Endodermal cell (in vitro differentiated cells): ENCODE data around the gene COL23A1. TPM values are rescaled to one million over a fixed set of nuclear protein-coding genes. Genes with fewer than 3 reads are reported as not detected.

ENCODE experiments used
- DNase-seq: peaks from one replicate; pipeline ENCODE4 v3.0.0-alpha.2; 2017
- H3K27ac ChIP-seq: 2 replicates; pipeline ENCODE4 v1.5.1; 2013; ENCODE audit warnings: mild to moderate bottlenecking, low read depth, low read length, moderate library complexity
- H3K27me3 ChIP-seq: 2 replicates; pipeline ENCODE4 v1.6.1; 2013; ENCODE audit warnings: mild to moderate bottlenecking, low read length, moderate library complexity; ENCODE audit not compliant: insufficient read depth, control insufficient read depth, poor library complexity, severe bottlenecking
- H3K36me3 ChIP-seq: 2 replicates; pipeline ENCODE4 v1.7.0; 2013; ENCODE audit warnings: mild to moderate bottlenecking, low read length, moderate library complexity; ENCODE audit not compliant: control insufficient read depth, insufficient read depth
- H3K4me1 ChIP-seq: one replicate; pipeline ENCODE4 v1.7.0; 2013; ENCODE audit warnings: low read length; ENCODE audit not compliant: control insufficient read depth, insufficient read depth
- H3K4me3 ChIP-seq: 2 replicates; pipeline ENCODE4 v1.5.1; 2013; ENCODE audit warnings: mild to moderate bottlenecking, low read length, moderate library complexity
- H3K9ac ChIP-seq: 2 replicates; pipeline ENCODE4 v1.6.1; 2013; ENCODE audit warnings: mild to moderate bottlenecking, low read length, moderate library complexity; ENCODE audit not compliant: poor library complexity, severe bottlenecking; ENCODE audit errors: extremely low read depth
- H3K9me3 ChIP-seq: 2 replicates; pipeline ENCODE4 v1.6.1; 2013; ENCODE audit warnings: mild to moderate bottlenecking, low read length, moderate library complexity; ENCODE audit not compliant: control insufficient read depth
- H3K27ac Mint-ChIP-seq: 2 replicates; pipeline ENCODE4 v1.8.0; 2020; ENCODE audit warnings: mixed read lengths
- H3K27me3 Mint-ChIP-seq: 2 replicates; pipeline ENCODE4 v1.8.0; 2021; ENCODE audit warnings: mild to moderate bottlenecking, mixed read lengths; ENCODE audit not compliant: insufficient read depth
- H3K36me3 Mint-ChIP-seq: 2 replicates; pipeline ENCODE4 v1.8.0; 2020; ENCODE audit warnings: low read depth, mixed read lengths
- H3K4me1 Mint-ChIP-seq: 2 replicates; pipeline ENCODE4 v1.8.0; 2020; ENCODE audit warnings: mixed read lengths
- H3K4me3 Mint-ChIP-seq: 2 replicates; pipeline ENCODE4 v1.8.0; 2020; ENCODE audit warnings: mild to moderate bottlenecking, moderate library complexity, mixed read lengths
- H3K9me3 Mint-ChIP-seq: 2 replicates; pipeline ENCODE4 v1.8.0; 2020; ENCODE audit warnings: mild to moderate bottlenecking, mixed read lengths
- WGBS, 2 experiments: methylation state at CpG; one replicate each; pipeline versions ENCODE4 v1.1.5 to v1.1.7; 2013; ENCODE audit warnings: missing lambda C conversion rate in 2 of 2, mixed read lengths in 1 of 2; ENCODE audit not compliant: insufficient coverage in 1 of 2, insufficient read length in 1 of 2; 5-methylcytosine and 5-hydroxymethylcytosine counted together
- total RNA-seq, 2 donors: library from RNA; stranded (reverse); fragmentation: NEBNext Ultra II Directional in 1 of 2; extraction: Animal tissue kit (Norgen Biotek cat#: 25700) in 1 of 2; gene quantifications; 2 replicates in 1 of 2; 3 replicates in 1 of 2; pipeline ENCODE4 v1.2.1, GENCODE V29; 2021
- TF ChIP-seq, protein P1 (sequence below): fragments of 200-600 bp; sonication (generic); conservative IDR thresholded peaks from 2 replicates; pipeline ENCODE4 v1.5.0; 2021; ENCODE audit warnings: antibody characterized with exemption, mild to moderate bottlenecking

Gene COL23A1
- total RNA-seq, 2 donors from 2014 or later: 50.2 to 71.3 TPM

GRCh38 chr5:178201927-178202235 is 388.3 kb downstream of the COL23A1 start:
- no peak overlapping the region for H3K9ac ChIP-seq
- no peak for DNase-seq
- H3K27me3 ChIP-seq: no peaks in the 10 kb centered on the region
- Mint-ChIP-seq H3K4me3 (no peak overlapping the region), H3K9me3 (peaks cover 4% of the 10 kb centered on the region), H3K27me3 (peaks cover 9% of the 10 kb centered on the region), H3K36me3 (peaks cover 19% of the 10 kb centered on the region), H3K4me1 (peaks cover 13% of the 10 kb centered on the region), H3K27ac (no peak overlapping the region)
- TF ChIP-seq, protein P1, sequence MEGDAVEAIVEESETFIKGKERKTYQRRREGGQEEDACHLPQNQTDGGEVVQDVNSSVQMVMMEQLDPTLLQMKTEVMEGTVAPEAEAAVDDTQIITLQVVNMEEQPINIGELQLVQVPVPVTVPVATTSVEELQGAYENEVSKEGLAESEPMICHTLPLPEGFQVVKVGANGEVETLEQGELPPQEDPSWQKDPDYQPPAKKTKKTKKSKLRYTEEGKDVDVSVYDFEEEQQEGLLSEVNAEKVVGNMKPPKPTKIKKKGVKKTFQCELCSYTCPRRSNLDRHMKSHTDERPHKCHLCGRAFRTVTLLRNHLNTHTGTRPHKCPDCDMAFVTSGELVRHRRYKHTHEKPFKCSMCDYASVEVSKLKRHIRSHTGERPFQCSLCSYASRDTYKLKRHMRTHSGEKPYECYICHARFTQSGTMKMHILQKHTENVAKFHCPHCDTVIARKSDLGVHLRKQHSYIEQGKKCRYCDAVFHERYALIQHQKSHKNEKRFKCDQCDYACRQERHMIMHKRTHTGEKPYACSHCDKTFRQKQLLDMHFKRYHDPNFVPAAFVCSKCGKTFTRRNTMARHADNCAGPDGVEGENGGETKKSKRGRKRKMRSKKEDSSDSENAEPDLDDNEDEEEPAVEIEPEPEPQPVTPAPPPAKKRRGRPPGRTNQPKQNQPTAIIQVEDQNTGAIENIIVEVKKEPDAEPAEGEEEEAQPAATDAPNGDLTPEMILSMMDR: no peak
- no peak overlapping the region for H3K4me3 ChIP-seq
- no peaks in the 10 kb centered on the region for H3K4me1 ChIP-seq
- H3K9me3 ChIP-seq: no peaks in the 10 kb centered on the region
- WGBS, 2 experiments: 75 to 86% methylated on average over 1 to 2 of the region's 2 CpGs
- H3K27ac ChIP-seq: no peak overlapping the region
- peaks cover 16% of the 10 kb centered on the region for H3K36me3 ChIP-seq

DNA sequence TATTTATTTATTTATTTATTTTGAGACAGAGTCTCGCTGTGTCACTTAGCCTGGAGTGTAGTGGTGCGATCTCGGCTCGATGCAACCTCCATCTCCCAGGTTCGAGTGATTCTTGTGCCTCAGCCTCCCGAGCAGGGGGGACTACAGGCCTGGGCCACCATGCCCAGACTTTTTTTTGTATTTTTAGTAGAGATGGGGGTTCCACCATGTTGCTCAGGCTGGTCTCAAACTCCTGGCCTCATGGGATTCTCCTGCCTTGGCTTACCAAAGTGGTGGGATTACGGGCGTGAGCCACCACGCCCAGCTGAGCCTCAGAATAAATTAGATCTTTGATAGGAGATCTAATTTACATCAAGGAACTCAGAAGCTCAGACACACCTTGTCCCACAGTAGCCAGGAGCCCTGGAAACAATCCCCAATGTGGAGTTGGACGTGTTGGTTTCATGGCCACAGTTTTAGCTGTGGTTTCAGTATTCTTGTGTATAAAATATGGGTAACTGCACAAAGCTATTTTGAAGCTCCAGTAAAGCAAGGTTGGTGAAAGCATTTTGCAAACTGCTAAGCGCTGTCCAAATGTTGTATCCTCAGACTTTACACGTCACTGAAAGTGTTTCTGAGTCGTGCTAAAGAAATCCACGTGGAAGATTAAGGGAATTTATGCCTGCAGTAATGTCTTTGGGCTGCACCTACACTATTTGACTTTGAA is 388.8 kb downstream of the COL23A1 start:
- Mint-ChIP-seq H3K9me3 (peaks cover 4% of the 10 kb centered on the region), H3K4me1 (peaks cover 9% of the 10 kb centered on the region), H3K27me3 (peaks cover 9% of the 10 kb centered on the region), H3K4me3 (no peak overlapping the region), H3K27ac (no peak overlapping the region), H3K36me3 (peaks cover 14% of the 10 kb centered on the region)
- no peak overlapping the region for H3K4me3 ChIP-seq
- no peaks in the 10 kb centered on the region for H3K9me3 ChIP-seq
- 93% methylated on average over 10 to 14 of the region's 14 CpGs for WGBS, 2 experiments
- no peak overlapping the region for H3K27ac ChIP-seq
- TF ChIP-seq, protein P1: no peak
- no peak overlapping the region for H3K9ac ChIP-seq
- peak; percentile 18 for DNase-seq
- H3K27me3 ChIP-seq: no peaks in the 10 kb centered on the region
- H3K36me3 ChIP-seq: peaks cover 11% of the 10 kb centered on the region
- H3K4me1 ChIP-seq: no peaks in the 10 kb centered on the region

DNA sequence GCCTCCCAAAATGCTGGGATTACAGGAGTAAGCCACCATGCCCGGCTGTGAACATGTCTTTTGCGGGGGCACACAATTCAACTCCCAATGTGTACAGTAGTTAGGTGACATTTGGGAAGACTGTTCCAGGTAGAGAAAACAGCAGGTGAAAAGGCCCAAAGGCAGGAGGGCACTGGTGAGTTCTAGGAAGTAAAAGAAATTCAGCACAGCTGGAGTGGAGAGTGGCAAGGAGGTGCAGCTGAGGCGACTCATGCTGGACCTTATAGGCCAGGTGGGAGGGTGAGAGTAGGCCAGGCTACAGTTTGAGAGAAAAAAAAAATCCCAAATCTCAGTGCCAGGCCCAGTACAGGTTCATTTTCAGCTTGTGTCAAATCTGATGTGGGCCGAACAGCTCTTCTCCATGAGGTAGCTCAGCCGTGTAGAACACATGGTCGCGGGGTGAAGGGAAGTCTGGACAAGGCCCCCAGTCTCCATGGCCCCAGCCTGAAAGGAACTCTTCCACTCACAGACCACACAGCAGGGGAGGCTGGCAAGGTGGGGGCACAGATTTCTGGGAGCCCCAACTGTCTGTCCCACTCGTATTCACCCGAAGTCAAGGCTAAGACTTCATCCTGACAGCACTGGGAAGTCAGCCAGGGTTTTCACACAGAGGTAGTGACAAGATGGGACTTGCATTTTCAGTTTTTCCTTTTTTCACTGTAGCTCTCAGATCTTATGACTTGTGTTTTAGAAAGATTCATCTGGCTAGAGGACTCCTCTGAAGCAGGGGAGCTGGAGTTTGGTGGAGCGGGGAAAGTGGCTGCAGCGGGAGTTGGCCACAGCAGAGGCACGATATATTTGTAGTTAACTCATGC is 390.4 kb downstream of the COL23A1 start:
- Histone ChIP-seq H3K9ac (no peak overlapping the region), H3K36me3 (no peaks in the 10 kb centered on the region), H3K4me3 (no peak overlapping the region), H3K27me3 (no peaks in the 10 kb centered on the region), H3K9me3 (no peaks in the 10 kb centered on the region), H3K27ac (no peak overlapping the region), H3K4me1 (no peaks in the 10 kb centered on the region)
- H3K27me3 Mint-ChIP-seq: peaks cover 9% of the 10 kb centered on the region
- H3K4me3 Mint-ChIP-seq: no peak overlapping the region
- peaks cover 4% of the 10 kb centered on the region for H3K4me1 Mint-ChIP-seq
- H3K27ac Mint-ChIP-seq: no peak overlapping the region
- H3K36me3 Mint-ChIP-seq: peaks cover 2% of the 10 kb centered on the region
- peaks cover 4% of the 10 kb centered on the region for H3K9me3 Mint-ChIP-seq
- 78 to 89% methylated on average over 6 to 12 of the region's 12 CpGs for WGBS, 2 experiments
- TF ChIP-seq, protein P1: no peak
- no peak for DNase-seq
